NCI-H146 treated with DMSO at 0.1 percent for 48 hours (cell line): ENCODE data around the gene GMPPA.

Source experiments
- DNase-seq: peaks from one replicate; lab custom pipeline; 2025; ENCODE audit not compliant: unreplicated experiment; lab: John Stamatoyannopoulos, UW

Gene GMPPA

DNA sequence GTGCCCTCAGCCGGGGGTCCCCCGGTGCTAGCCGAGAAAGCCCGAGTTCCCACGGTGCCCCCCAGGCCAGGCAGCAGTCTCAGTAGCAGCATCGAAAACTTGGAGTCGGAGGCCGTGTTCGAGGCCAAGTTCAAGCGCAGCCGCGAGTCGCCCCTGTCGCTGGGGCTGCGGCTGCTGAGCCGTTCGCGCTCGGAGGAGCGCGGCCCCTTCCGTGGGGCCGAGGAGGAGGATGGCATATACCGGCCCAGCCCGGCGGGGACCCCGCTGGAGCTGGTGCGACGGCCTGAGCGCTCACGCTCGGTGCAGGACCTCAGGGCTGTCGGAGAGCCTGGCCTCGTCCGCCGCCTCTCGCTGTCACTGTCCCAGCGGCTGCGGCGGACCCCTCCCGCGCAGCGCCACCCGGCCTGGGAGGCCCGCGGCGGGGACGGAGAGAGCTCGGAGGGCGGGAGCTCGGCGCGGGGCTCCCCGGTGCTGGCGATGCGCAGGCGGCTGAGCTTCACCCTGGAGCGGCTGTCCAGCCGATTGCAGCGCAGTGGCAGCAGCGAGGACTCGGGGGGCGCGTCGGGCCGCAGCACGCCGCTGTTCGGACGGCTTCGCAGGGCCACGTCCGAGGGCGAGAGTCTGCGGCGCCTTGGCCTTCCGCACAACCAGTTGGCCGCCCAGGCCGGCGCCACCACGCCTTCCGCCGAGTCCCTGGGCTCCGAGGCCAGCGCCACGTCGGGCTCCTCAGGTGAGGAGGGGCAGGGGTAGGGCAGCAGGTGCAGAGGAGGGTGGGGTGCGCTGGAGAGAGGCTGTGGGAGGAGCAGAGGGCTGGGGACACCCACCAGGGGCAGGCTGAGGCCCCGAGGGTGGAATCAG is 14.1 kb upstream of the GMPPA start:
- peak; percentile 16 for DNase-seq

DNA sequence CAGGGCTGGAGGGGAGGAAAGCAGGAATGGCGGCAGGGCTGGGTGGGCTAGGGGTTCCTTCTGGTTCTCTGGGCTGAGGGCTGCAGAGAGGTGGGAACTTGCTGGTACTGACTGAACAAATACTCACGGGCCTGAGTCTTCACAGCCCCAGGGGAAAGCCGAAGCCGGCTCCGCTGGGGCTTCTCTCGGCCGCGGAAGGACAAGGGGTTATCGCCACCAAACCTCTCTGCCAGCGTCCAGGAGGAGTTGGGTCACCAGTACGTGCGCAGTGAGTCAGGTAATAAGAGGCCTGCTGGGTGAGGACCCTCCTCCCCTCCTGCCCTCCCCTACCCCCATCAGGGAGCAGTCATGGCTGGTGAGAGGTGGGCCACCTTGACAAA is 13.5 kb upstream of the GMPPA start:
- no peak for DNase-seq

DNA sequence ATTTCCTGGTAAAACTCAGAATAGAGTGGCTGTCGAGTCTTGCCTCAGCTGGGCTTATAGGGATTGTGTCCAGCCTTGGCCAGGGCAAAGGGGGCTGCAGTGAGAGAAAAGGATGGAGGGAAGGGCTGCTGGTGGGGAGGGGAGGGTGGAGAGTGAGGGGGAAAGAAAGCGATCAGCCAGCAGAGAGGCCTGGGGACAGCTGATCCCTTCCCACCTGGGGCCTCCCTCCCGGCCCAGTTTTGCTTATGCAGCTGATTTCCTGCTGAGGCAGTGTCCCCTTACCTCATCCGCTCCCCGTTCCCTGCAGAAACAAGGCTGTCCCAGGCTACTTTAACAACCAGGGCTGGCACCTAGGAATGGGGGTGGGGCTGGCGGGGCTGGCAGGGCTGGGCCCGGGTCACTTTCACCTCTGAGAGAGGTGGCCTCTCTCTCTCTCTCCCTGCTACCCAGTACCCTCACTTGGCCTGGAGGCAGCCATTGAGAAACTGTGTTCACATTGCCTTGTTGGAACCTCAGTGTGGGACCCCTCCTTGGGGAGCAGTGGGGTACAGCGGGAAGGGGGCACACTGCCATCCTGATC is 12.2 kb upstream of the GMPPA start:
- DNase-seq = no peak

DNA sequence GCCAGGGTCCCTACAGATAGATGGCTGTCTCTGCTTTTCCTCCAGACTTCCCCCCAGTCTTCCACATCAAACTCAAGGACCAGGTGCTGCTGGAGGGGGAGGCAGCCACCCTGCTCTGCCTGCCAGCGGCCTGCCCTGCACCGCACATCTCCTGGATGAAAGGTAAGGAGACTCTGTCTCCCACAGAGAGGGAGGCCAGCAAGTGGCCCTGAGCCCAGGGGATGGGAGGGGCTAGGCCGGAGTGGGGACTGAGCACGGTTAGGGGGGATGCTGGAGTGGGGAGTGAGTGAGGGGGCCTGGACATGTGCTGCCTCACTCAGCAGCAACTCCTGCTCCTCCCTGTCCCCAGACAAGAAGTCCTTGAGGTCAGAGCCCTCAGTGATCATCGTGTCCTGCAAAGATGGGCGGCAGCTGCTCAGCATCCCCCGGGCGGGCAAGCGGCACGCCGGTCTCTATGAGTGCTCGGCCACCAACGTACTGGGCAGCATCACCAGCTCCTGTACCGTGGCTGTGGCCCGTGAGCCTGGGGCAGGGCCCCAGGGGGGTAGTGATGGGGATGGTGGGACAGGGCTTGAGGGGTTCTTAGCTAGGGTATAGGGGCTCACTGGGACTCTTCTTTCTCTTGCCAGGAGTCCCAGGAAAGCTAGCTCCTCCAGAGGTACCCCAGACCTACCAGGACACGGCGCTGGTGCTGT is 10.4 kb upstream of the GMPPA start:
- DNase-seq = no peak

DNA sequence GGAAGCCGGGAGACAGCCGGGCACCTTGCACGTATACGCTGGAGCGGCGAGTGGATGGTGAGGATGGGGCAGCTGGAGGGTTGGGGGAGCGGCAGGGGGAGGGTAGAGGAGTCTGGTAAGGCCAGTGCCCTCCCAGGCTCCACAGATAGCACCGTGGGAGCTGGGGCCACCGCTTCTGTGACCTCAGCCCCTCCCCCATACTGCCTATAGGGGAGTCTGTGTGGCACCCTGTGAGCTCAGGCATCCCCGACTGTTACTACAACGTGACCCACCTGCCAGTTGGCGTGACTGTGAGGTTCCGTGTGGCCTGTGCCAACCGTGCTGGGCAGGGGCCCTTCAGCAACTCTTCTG is 9.9 kb upstream of the GMPPA start:
- no peak for DNase-seq

DNA sequence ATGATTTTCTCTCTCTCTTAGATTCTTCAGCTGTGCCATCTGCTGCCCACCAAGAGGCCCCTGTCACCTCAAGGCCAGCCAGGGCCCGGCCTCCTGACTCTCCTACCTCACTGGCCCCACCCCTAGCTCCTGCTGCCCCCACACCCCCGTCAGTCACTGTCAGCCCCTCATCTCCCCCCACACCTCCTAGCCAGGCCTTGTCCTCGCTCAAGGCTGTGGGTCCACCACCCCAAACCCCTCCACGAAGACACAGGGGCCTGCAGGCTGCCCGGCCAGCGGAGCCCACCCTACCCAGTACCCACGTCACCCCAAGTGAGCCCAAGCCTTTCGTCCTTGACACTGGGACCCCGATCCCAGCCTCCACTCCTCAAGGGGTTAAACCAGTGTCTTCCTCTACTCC is 9.4 kb upstream of the GMPPA start:
- DNase-seq = no peak

DNA sequence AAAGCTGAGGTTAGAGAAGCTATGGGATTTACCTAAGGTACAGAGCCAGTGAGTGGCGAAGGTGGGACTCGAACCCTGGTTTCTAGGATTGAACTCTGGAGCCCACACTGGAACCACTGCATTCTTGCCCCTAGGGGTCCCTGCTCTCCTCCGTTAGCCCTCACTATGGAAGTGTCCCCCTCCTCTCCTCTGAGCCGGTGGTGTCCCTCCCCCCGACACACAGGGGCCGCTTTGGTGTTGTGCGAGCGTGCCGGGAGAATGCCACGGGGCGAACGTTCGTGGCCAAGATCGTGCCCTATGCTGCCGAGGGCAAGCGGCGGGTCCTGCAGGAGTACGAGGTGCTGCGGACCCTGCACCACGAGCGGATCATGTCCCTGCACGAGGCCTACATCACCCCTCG is 8.5 kb upstream of the GMPPA start:
- DNase-seq = no peak

DNA sequence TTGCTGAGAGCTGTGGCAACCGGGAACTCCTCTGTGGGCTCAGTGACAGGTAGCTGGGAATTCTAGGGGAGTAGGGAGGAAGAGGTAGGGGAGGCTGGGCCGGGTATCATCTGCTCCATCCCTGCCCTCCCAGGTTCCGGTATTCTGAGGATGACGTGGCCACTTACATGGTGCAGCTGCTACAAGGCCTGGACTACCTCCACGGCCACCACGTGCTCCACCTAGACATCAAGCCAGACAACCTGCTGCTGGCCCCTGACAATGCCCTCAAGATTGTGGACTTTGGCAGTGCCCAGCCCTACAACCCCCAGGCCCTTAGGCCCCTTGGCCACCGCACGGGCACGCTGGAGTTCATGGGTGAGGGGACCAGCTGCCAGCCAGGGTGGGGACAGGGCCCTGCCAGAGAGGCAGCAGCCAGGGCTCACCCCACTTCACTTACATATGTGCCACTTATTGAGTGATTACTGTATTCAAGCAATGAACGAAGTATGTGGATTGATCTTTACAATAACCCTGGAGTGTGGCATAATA is 8.0 kb upstream of the GMPPA start:
- DNase-seq = no peak

DNA sequence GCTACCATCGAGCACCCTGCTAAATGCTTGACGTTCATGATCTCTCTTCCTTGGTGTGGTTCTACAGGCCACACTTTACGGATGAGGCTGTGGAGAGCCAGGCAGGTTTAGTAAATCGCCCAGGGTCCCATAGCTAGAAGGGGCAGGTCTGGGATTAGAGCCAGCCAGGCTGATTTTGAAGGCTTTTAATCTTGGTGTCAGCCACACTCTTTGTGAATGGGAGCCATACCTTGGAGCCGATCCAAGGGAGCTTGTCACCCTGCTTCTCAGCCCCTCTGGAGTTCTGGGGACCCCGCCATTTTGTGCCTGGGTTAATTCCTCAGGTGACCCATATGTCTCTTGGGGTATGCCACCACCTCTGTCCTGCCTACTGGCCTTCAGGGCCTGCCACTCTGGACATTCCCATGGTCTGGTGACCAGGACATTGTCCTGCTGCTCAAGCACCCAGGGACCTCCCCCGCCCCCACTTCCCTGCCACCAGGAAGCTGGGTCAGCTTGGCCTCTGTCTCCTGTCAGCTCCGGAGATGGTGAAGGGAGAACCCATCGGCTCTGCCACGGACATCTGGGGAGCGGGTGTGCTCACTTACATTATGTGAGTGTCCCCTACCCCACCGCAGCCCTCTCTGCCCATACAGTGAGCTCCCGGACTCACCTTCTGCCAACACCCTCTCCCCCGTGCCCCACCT is 7.3 kb upstream of the GMPPA start:
- DNase-seq = no peak

DNA sequence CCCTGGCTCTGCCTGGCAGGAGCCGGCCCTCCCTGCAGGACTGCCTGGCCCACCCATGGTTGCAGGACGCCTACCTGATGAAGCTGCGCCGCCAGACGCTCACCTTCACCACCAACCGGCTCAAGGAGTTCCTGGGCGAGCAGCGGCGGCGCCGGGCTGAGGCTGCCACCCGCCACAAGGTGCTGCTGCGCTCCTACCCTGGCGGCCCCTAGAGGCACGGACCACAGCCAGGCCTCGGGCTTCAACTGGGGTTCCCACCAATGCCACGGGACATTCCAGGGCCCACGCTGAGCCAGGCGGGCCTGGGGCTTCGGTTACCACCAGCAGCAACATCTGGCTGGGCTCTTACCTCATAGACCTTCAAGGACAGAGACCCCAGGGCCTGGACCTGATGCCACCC is 6.1 kb upstream of the GMPPA start:
- DNase-seq = no peak

DNA sequence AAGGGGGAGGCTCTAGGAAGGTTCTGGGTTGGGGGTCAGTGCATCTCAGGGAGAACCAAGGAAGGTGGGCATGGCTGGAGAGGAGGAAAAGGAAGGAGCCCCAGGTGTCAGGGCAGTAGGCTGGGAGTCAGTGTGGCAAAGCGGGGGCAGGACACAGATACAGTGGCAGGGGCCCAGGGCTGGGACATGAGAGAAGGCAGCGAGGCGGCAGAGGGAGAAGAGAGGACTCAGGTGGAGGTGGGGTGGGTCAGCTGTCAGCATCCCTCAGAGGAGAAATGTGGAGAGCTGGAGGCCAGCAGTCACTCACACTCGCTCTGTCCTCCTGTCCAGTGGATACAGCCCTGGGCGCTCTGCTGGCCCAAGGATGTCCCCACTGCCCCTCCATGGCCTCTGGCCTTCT is 5.6 kb upstream of the GMPPA start:
- no peak for DNase-seq

DNA sequence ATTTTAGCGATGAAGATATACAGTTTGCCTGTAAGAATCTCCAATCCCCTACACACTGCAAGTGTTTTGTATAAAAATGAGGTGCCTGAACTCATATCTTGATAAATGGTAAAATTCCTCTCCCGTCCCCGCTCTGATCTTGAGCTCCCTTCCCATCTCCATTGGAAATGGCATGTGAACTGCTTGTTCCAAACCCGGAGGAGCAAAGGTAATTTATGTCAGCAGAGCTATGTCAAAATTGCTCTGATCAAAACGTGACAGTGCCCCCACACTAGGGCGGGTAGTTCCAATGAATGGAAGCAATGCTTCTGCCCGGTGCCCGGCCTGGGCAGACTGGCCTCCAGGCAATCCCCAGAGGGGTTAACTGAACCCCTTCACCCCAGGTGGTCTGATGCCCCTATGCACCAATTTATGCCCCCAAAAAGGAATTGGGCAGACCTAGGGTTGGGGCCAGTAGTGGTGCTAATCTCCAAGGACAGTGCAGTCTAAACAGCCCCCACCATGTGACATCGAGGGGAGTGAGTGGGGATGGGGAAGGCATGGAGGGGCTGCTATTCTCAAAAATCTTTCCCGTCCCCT is 3.6 kb upstream of the GMPPA start:
- DNase-seq = no peak

DNA sequence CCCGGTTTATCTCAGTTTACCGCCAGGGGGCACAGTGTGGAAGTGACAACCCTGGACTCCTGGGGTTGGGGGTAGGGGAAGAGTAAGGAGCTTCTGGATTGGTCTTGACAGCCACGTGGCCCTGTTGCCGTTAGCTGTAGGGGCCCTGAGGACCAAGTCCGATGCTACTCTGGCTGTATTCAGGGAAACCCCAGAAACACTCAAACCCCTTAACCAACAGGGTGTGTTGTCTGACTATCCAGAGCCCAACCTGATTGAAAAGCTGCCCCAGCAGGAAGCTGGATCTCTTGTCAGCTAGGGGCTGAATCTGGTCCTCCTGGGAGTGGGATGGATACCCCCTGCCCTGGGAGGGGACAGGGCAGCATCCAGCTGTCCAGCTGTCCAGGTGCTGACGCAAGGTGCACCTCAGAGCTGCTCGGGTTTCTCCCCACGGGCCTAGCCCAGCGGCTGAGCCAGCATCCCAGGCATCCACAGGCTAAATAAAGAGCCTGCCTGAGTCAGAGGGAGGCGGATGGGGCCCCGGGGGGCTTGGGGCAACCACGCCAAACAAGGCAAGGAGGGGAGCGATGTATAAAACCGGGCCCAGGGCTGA is 3.1 kb upstream of the GMPPA start:
- peak; percentile 16 for DNase-seq

DNA sequence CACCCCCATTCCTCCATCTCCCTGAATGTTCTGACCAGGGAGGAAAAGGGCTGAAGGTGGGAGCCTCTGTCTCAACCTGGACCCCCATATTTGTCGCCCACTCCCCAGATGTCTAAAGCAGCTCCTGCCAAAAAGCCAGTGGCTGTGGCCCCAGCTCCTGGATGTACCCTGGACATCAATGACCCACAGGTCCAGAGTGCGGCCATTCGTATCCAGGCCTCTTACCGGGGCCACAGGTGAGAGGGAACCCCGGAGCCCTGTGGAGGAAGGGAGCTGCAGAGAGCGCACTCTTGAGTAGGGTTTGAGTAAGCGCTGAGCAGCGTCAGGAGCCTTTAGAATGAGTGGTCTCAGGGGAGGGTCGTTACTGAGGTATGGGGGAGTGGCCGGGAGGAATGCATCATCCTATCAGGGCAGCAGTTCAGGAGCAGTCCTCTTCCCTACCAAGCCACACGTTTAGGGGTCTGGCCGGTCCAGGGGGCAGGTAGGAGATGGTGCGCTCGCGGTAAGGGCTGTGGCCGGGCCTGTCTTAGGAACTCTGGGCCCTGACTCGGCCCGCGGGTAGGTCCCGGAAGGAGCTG is 2.4 kb upstream of the GMPPA start:
- DNase-seq = no peak

DNA sequence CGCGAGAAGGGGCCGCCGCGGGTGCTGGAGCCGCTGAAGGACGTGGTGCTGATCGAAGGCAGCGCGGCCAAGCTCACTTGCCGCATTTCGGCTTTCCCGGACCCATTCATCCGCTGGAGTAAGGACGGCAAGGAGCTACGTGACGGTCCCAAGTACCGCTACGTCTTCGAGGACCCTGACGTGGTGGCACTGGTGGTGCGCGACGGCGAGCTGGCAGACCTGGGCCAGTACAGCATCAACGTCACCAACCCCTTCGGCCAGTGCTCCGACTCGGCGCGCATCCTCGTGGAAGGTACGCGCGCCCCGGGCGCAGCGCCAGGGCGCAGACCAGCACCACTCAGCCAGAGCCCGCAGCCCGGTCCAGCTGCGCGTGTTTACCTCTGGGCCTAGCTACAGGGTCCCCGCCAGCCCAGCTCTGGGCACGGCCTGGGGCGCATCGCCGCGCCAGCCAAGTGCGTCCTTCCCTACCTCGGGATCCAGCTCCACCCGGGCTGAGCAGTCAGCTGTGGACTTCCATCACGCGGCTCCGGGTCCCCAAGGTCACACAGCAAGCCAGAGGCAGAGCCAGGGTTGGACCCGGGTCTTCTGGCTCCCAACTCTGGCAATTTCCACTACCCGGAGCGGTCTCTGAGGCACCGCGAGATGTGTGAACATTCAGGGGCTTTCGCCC is 1.7 kb upstream of the GMPPA start:
- DNase-seq = no peak

DNA sequence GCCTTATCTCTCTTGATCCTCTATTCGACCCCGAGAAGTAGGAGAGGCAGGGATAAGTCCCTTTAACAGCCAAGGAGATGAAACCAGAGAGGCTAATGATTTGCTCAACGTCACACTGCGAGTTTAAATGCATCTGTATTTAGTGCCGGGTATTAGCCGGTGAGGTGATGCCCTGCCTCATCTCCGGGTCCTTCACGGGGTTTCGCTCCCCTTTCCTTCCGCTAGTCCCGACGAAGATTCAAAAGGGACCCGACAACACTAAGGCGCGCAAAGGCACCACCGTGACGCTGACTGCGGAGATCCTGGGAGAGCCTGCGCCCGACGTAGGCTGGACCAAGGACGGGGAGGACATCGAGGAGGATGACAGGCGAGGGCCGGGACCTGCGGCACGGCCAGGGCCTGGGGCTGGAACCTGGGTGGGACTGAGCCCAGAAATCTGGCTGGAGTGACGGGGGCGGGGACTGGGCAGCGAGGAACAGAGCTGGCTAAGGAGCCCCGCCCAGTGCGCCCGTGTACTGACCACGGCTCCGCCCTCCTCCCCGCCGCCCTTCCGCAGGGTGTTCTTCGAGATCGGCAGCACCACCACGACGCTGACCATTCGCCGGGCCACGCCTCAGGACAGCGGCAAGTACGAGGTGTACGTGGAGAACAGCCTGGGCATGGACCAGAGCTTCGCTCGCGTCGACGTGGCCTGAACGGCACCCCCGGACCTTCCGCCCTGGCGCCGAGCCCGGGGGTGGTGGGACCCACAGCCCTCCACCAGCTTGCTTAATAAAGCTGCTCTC is 1.0 kb upstream of the GMPPA start:
- DNase-seq = peak; percentile 56

DNA sequence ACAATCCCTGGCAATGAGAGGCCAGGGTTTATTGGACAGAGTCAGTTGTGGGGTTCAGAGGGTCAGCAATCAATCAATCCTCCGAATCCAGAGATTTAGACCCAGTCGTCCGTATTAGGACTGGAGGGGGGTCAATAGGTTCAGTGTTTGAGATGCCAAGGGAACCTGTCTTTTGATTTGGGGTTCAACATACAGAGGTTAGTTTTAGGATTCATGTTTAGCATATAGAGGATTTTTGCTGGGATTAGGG is 292 bp downstream of the GMPPA start:
- DNase-seq = no peak

DNA sequence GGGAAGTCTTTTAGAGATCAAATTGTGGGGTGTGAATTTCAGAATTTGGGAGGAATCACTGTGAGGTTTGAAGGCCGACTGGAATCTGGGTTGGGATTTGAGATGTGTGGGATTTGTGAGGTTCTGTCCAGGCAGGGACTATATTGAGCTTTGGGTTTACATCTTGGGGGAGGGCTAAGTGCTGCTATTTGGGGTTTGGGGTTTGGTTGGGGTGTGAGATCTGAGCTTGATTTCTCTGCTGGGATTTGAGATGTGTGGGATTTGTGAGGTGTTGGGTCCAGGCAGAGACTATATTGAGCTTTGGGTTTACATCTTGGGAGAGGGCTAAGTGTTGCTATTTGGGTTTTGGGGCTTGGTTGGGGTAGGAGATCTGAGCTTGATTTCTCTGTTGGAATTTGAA is 864 bp downstream of the GMPPA start:
- no peak for DNase-seq

DNA sequence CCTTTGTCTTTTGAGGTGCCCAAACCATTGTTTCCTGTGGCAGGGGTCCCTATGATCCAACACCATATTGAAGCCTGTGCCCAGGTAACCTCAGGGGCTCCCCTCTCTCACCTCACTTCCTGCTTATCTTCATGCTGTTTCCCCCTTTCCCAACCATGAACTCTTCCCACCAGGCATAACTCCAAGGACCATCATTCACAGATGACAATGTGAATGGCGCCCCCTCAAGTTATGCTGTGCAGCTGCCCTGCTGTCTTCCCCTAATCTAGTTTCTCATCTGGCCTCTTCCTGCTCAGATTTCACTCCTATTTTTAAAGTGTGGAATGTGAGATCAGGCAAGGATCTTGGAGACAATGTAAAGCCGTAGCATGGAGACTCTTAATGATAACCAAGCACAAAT is 1.4 kb downstream of the GMPPA start:
- DNase-seq = no peak

DNA sequence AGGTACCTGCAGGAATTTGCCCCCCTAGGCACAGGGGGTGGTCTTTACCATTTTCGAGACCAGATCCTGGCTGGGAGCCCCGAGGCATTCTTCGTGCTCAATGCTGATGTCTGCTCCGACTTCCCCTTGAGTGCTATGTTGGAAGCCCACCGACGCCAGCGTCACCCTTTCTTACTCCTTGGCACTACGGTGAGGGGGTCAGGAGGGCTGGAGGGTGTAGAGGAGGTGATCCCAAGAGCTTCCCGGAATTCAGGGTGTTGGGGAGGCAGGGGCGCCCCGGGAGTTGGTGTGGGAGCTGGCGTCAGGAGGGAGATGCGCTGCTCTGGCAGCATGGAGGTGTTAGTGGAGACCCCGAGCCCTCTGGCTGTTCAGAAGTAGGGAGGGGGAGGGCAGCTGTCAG is 3.2 kb downstream of the GMPPA start:
- DNase-seq = no peak
